Measurements from ENCODE around the gene DRICH1. TPM values are rescaled to one million over a fixed set of nuclear protein-coding genes. Genes with fewer than 3 reads are reported as not detected.

DRICH1 gene
- total RNA-seq, 6 experiments from 2014 or later: 0.27 to 0.47 TPM; not detected in 4

- Histone ChIP-seq H3K27ac (no peak overlapping the region), H3K4me3 (no peak overlapping the region), H3K36me3 (no peaks in the 10 kb centered on the region), H3K27me3 (no peaks in the 10 kb centered on the region), H3K9me3 (no peaks in the 10 kb centered on the region), H3K4me1 (no peaks in the 10 kb centered on the region)
- ATAC-seq (peak in 1 of 4 donors; percentile 19), DNase-seq (no peak)
- TF ChIP-seq POLR2A (IDR thresholded peaks at IDR 0.05): no peak
- TF ChIP-seq, protein P1, sequence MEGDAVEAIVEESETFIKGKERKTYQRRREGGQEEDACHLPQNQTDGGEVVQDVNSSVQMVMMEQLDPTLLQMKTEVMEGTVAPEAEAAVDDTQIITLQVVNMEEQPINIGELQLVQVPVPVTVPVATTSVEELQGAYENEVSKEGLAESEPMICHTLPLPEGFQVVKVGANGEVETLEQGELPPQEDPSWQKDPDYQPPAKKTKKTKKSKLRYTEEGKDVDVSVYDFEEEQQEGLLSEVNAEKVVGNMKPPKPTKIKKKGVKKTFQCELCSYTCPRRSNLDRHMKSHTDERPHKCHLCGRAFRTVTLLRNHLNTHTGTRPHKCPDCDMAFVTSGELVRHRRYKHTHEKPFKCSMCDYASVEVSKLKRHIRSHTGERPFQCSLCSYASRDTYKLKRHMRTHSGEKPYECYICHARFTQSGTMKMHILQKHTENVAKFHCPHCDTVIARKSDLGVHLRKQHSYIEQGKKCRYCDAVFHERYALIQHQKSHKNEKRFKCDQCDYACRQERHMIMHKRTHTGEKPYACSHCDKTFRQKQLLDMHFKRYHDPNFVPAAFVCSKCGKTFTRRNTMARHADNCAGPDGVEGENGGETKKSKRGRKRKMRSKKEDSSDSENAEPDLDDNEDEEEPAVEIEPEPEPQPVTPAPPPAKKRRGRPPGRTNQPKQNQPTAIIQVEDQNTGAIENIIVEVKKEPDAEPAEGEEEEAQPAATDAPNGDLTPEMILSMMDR (IDR thresholded peaks at IDR 0.05): no peak
- intact Hi-C loops (cut with DNase I): no loop called here
- WGBS (ENCODE audit: insufficient coverage, low coverage, low lambda C conversion rate, missing lambda C conversion rate): 57% methylated on average over 6 of the region's 11 CpGs
These were observed 51.4 kb downstream of the DRICH1 start for GRCh38 chr22:23580576-23581259.

DNA sequence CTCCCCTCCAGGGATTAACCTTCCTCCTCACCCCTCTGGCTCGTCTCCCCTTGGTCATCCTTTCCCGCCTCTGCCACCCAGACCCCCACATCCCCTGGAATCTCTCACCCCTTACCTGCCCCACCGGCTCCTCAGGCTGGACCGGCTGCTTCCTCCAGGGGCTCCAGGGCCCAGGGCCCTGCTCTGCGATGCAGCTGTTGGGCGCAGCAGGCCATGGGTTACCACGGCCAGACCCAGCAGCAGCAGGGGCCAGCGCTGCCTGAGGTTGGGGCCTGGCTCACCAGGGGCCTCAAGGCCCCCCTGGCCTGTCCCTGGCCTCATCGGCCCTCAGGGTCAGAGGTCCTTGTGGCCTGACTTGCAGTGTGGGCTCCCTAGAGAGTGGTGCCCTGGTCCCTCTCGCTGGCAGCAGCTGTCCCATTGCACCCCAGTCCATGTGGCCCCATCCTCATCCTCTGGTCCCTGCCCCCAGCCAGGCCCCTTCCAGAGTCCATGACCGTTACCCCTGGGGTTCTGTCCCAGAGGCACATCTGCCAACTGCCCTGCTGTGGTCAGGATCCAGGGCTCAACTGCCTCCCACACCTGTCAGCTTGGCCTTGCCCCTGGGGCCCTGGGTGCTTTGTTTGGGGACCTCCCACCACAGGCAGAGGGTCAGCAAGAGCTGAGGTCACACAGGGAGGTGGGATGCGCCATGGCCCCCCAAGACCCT lies 52.1 kb downstream of the DRICH1 start, which contains the start of gene IGLL1:
TSS of gene IGLL1 (minus strand) at position 421 of the 706 bp plus-strand sequence. CDS start at position 321, 100 bp downstream.
- H3K4me3 ChIP-seq: no peak within 1 kb of the TSS
- TF ChIP-seq, protein P1 (IDR thresholded peaks at IDR 0.05): no peak
- no peak for TF ChIP-seq POLR2A (IDR thresholded peaks at IDR 0.05)
- H3K4me1 ChIP-seq: no peaks in the 10 kb centered on the region
- no peaks in the 10 kb centered on the region for H3K36me3 ChIP-seq
- H3K27me3 ChIP-seq: no peaks in the 10 kb centered on the region
- intact Hi-C loops (cut with DNase I): no loop called here
- no peaks in the 10 kb centered on the region for H3K9me3 ChIP-seq
- ATAC-seq: peak in 2 of 4 donors; percentile 10 to 15
- no peak within 1 kb of the TSS for H3K27ac ChIP-seq
- 52% methylated on average over 7 of the region's 12 CpGs for WGBS (ENCODE audit: insufficient coverage, low coverage, low lambda C conversion rate, missing lambda C conversion rate)
- DNase-seq: no peak

DNA sequence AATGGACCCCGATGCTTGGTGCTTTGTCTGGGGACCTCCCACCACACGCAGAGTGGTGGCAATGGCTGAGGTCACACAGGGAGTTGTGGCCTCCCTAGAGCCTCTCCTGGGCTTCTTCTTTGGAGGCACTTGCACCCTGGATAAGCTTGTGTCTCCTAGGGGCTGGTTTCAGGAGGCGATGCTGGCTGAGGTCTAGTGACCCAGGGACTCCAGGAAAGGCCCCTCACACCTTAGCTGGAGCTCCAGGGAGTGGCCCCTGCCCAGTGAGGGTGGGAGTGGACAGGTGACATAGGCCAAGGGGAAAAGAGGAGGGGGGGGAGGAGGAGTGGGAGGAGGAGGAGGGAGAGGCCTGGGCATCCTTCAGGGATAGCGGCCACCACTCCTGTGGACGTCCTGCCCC lies 52.8 kb downstream of the DRICH1 start:
- 90% methylated on average over 3 of the region's 5 CpGs for WGBS (ENCODE audit: insufficient coverage, low coverage, low lambda C conversion rate, missing lambda C conversion rate)
- no peaks in the 10 kb centered on the region for H3K4me1 ChIP-seq
- no peak for TF ChIP-seq POLR2A (IDR thresholded peaks at IDR 0.05)
- TF ChIP-seq, protein P1 (IDR thresholded peaks at IDR 0.05): no peak
- no peaks in the 10 kb centered on the region for H3K36me3 ChIP-seq
- ATAC-seq (no peak), DNase-seq (no peak)
- H3K9me3 ChIP-seq: no peaks in the 10 kb centered on the region
- no peak overlapping the region for H3K27ac ChIP-seq
- H3K4me3 ChIP-seq: no peak overlapping the region
- intact Hi-C loops (cut with DNase I): no loop called here
- H3K27me3 ChIP-seq: no peaks in the 10 kb centered on the region

DNA sequence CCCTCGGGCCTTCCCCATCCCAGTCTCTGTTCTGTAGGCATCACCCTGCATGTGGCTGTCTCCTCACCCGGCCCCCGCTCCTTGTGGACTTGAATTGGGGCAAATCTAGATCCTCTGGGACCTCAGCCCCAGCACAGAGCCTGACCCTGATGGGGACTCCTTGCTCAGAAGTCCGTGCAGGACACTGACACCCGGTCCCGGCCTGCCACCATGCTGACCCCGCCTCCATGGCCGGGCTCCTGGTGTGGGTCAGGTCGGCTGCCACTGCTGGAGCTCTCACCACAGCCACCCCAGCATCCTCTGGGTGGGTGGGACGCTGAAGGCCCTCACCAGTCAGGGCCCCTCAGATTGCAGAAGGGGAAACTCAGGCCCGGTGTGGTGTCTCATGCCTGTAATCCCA lies 53.8 kb downstream of the DRICH1 start:
- no peak for ATAC-seq
- H3K4me3 ChIP-seq: no peak overlapping the region
- WGBS (ENCODE audit: insufficient coverage, low coverage, low lambda C conversion rate, missing lambda C conversion rate): 37% methylated on average over 6 of the region's 11 CpGs
- H3K27me3 ChIP-seq: no peaks in the 10 kb centered on the region
- DNase-seq: no peak
- no peaks in the 10 kb centered on the region for H3K36me3 ChIP-seq
- intact Hi-C loops (cut with DNase I): no loop called here
- no peaks in the 10 kb centered on the region for H3K4me1 ChIP-seq
- H3K27ac ChIP-seq: no peak overlapping the region
- H3K9me3 ChIP-seq: no peaks in the 10 kb centered on the region
- TF ChIP-seq, protein P1 (IDR thresholded peaks at IDR 0.05): no peak
- no peak for TF ChIP-seq POLR2A (IDR thresholded peaks at IDR 0.05)

Data from right lobe of liver (tissue), 6 donors.